HG03378 (cell line): ENCODE measurements around the gene OR2S2.
A peak's percentile ranks its signal among the peaks of the same experiment; 100 is the strongest.
"Not testable (repeated sequence)": the region's sequence is repeated elsewhere in the genome, so short reads cannot be mapped to it uniquely, and the experiment has no call there.

Source experiments
- ATAC-seq: cut with Tn5 transposase; IDR thresholded peaks from one replicate; pipeline ENCODE4 v1.9.1; 2021; ENCODE audit warnings: mild to moderate bottlenecking, moderate library complexity; ENCODE audit not compliant: unreplicated experiment

The OR2S2 gene, protein sequence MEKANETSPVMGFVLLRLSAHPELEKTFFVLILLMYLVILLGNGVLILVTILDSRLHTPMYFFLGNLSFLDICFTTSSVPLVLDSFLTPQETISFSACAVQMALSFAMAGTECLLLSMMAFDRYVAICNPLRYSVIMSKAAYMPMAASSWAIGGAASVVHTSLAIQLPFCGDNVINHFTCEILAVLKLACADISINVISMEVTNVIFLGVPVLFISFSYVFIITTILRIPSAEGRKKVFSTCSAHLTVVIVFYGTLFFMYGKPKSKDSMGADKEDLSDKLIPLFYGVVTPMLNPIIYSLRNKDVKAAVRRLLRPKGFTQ

DNA sequence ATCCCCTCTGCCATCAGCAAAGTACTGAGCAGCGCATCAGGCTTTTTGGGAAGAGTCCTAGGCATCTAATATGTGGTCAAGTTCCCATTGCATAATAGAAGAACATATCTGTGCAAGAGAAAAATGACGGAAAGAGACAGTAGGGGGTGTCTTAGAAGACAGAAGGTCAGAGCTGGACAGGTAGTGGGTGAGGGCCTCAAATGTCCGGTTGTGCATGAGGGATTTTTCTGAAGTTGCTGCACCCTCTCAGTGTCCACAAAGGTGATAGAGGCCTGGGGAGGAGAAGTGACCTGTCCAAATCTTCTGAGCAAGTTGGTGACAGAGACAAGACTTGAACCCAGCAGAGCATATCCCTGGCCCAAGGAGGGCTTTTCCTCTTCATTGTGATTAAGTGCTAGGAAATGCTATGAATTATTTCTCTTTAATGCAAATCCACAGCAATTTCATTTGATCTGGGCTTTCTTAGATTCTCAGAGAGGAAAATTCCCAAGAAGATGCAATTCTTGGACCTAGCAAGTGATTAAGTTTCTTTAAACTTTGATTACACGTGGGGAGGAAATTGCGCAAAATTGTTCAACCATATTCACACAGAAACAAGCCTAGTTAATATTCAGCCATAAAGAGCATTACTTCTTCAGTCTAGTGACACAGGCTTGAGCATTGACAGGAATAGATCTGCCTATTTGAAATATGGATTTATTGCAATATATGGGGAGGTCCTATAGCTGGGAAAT is at the start of gene OR2S2:
TSS of gene OR2S2 (minus strand) at position 51 of the 734 bp plus-strand sequence. CDS start 56 bp downstream, outside the sequence.
- no peak for ATAC-seq

DNA sequence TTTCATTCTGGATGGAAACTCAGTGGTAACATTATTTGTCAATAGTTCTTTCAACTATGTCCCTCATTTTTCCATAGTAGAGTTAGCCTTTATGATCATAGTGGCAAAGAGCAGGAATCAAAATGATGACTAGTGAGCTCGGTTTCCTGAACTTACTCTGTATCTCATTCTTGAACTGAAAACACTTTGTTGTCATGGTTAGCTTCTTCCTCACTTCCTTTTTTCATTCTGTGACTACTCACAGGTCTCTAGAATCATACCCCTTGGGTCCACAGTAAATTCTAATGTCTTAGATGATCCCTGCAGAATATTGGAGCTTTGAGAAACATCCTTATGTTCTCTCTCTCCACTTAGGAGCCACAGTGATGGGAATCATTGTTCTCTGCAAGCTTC is 49.4 kb upstream of the OR2S2 start:
- ATAC-seq: peak; percentile 69

DNA sequence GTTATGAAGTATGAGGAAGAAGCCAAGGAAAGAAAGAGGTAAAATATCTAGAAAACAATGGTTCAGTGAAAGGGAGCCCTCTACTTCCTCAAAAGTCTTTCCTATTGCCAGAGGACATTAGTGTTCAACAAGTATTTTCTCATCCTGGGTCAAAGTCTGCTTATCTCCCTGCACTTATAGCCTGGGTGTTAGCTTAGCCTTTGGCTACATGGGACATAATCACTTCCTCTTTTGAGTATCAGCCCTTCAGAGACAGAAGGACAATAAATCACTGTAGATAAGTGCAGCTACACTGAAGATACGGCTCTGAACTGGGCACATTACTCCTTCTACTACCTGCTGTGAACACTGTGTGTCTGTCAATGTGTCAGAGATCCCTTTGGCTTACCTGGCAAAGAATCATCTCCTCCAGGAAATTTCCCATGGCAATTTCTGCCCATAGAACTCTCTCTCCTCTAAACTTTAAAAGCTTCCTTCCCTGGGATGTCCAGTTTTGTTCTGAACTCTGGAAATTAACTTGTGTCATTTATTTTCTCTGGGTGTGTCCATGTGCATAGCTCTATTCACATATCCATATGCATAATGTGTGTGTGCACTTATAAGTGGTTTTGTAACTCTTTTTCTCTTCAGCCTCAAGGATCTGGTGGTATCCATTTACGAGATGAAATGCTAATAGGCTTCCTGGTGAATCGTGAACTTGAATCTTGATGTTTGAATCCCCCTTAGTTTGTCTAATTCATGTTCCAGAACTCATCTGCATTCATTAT is 48.8 kb upstream of the OR2S2 start:
- no peak for ATAC-seq

DNA sequence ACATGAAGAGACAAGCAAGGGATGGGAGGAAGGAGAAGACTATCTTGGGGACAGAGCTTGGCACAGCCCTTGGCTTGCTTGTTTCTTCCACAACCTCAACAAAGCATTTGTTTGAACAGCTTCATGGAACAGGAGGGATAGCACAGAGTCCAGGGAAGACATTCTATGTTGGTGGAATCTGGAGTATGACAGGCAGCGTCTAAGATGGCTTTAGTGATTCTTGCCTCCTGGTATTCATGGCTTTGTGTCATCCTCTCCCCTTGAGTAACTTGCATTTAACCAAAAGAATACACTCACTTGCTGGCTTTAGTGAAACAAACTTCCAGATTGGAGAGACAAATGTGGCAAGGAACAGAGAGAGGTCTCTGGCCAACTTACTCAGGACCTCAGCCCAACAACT is 47.9 kb upstream of the OR2S2 start:
- ATAC-seq: no peak

DNA sequence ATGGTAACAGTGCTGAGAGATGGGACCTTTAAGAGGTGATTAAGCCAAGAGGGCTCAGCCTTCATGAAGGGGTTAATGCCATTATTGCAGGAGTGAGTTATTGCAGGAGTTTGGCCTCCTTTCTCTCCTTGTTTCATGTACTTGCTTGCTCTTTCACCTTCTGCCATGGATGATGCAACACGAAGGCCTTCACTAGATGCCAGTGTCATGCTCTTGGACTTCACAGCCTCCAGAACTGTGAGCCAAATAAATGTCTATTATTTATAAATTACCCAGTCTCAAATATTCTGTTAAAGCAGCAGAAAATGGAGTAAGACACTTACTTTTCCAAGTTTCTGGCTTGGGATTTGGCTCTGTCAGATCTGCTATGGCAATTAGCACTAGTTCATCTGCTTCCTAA is 40.4 kb upstream of the OR2S2 start:
- ATAC-seq: no peak

DNA sequence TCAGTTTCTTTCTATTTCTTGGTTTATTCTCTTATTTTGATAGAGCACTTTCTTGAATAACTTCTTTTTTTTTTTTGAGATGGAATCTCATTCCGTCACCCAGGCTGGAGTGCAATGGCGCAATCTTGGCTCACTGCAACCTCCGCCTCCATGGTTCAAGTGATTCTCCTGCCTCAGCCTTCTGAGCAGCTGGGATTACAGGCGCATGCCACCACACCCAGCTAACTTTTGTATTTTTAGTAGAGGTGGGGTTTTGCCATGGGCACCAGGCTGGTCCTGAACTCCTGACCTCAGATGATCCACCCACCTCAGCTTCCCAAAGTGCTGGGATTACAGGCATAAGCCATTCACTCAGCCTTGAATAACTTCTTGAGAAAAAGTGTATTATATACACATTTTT is 39.1 kb upstream of the OR2S2 start:
- not testable (repeated sequence) for ATAC-seq

DNA sequence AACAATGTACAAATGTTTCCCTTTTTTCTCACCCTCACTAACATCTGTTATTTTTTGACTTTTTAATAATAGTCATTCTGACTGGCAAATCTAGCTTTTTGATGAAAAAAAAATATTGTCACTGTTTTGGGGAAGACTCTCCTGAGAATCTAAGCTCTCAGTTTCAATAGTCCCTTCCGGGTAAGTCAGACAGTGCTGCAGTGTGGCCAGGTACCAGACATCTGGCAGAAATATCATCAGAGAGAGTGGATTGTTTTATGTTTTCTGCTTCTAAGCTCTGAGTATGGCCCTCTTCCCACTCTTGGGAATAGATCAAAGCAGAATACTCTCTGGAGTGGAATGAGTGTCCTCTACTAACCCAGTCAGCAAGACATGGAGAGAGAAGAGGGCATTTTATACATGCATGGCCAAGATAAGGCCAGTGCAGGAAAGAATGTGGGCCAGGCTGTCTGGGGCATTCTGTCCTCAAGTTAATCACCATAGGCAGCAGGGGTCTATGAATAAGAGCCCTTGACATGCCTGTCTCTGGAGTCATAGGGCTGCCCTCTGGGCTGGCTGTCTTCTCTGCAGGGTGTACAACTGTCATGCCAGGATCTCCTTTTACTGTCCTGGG is 38.5 kb upstream of the OR2S2 start:
- no peak for ATAC-seq

DNA sequence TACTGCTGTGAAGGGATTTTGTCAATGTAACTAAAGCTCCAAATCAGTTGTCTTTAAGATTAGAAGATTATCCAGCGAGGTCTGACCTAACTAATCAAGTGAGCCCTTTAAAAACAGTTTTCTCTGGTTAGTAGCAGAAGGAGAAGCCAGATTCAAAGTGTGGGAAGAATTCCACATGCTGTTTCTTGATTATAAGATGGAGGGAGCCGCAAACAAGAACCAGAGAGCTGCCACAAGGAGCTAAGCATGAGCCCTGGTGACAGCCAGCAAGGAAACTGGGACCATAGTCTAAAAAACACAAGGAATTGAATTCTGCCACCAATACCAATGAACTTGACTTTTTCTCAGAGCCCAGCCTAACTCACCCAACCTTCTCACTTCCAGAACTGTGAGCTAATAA is 37.0 kb upstream of the OR2S2 start:
- ATAC-seq: no peak

DNA sequence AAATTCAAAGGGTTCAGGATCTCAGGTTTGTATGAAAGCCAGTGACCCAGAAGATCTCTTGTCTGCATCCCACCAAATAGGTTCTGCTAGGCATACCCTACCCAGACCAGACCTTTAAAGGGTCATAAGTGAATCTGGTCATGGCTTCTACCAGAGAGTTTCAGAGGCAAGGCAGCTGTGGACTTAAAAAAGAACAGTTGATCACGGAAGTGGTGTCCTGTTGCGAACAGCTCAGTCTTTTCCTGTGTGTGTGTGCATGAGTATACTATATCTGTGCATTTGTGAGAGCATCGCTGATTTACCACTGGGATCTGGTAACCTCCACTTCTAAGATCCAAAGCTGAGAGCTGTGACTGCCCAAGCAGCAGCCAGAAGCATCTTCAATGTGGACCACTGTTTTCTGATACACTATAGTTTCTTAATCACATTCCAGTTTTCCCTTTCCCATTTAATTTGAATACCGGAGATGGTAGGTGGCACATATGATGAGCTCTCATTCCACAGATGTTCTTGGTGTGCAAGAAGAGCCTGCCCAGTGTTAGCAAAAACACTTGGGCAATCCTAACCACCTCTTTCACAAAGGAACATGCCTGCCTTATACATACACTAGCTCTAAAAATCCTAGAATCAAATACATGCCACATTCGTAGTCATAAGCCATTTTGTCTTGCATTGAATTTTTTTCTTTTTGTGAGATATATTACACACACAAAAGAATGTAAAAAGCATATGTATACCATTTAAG is 36.2 kb upstream of the OR2S2 start:
- no peak for ATAC-seq

DNA sequence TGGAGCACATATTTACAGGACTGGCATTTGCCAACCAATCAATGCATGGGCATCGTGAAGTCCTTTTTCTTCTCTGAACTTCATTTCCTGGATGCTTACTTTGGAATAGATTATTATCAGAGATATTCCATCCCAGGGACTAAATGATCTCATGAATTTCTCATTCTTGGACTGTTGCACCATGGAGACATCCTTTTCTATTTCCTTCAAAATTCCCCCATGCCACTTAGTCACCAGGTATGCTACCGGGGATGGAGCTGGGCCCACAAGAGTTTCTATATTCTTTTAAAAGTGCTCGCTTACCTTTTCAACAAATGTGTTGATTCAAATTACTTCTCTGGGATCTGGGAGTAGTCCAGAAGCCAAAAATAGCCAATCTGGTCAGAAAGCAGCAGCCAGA is 35.2 kb upstream of the OR2S2 start:
- not testable (repeated sequence) for ATAC-seq

DNA sequence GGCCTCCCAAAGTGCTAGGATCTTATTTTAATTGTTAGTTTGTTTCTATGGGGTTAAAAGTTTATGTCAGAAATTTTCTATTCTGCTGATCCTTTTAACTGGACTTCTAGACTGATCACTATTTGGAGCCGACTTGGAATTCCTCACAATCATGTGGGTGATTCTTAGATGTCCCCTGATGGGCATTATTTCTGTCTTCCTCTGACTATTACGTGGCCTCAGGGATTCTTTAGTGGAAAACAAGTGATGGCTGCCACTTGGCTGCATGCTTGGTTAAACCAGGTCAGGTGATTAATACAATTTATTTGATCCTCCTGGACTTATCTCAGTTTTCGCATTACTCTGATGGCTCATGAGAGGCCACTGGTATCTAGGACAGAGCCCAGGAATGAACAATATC is 32.2 kb upstream of the OR2S2 start:
- no peak for ATAC-seq

DNA sequence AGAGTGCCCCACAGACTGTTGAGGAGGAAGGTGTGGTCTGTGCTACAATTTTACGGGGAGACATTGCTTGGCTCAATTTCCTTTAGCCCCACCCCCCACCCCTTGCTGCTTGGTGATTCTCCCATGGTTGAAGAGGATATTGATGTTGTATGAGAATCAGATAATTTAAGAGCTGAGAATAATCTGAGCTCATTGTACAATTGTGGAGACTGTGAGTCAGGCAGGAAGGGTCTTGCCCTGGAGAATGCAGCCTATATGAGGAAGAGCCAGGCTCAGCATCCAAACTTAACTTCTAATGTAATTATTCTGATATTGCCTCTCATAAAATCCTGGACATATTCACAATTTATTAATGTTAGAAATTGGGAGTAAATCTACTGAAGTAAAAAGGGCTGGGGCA is 26.1 kb upstream of the OR2S2 start:
- ATAC-seq: no peak

DNA sequence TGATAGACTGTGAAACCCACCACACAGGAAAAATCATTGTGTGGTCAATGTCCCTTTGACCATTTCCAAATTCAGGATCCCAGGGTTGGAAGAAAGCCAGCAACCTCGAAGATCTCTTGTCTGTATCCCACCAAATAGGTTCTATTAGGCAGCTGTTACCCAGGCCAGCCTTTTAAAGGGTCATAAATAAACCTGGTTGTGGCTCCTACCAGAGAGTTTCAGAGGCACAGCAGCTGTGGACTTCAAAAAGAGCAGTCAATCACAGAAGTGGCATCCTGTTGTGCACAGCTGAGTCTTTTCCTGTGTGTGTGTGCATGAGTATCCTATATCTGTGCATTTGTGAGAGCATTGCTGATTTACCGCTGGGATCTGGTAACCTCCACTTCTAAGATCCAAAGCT is 23.7 kb upstream of the OR2S2 start:
- ATAC-seq: no peak

DNA sequence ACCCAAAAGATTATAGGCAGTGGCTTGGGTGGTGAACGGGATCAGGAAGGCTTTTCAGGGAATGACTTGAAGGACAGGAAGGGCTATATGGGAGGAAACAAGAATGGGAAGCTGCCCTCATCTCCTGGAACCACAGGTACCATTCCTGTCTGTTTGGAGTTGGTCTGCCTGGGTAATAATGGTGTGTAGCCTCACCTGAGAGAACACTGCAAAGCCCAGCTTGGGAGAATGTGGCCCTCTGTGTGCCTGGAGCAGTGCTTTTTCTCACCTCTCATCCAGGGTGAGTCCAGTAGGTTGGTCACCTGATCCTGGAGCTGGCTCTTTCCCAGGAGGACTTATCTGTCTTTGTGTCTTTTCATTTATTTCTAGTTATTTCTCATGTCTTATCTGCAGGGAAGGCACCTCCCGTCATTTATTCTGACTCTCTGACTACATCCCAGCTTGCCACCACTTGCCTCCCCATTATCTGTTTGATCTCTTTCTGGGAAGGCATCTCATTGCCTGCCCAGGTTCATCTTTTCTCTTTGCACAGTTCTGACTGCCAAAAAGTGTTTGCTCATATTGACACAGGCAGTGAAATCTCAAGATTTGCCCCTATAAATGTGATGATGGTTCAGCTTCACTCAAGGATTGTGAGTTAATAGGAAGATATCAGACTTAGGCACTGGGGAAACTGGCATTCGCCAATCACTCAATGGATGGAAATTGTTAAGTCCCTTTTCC is 22.5 kb upstream of the OR2S2 start:
- no peak for ATAC-seq

DNA sequence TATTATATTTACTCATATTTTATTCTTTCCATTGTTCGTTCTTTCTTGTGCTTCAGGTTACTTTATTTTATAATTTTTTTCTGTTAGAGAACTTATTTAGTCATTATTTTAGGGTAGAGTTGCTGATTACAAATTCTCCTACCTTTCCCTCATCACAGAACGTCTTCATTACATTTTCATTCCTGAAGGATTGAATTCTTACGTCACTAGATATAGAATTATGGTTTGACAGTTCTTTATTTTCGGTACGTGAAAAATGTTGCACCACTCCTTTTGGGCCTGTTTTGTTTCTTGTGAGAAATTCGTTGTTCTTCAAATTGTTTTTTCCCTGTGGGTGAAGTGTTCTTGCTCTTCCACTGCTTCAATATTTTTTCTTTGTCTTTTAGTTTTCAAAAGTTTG is 20.8 kb upstream of the OR2S2 start:
- ATAC-seq: no peak

DNA sequence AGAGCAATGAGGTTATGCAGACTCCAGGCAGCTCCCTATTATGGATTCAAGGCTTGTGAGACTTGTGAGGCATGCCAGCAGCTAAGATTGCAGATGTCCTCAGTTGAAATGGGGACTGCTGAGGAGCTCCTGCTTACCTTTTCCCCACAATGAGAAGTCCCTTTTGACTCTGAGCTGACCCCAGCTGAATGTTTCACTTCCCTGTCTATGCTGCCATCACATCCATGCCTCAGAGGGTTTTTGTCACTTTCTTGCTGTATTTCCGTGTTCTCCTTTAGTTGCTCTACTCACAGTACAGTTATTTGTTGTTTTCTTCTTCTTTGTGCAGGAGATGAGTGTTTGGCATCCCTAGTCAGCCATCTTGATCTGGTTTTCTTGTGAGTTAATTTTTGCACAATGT is 18.8 kb upstream of the OR2S2 start:
- no peak for ATAC-seq

DNA sequence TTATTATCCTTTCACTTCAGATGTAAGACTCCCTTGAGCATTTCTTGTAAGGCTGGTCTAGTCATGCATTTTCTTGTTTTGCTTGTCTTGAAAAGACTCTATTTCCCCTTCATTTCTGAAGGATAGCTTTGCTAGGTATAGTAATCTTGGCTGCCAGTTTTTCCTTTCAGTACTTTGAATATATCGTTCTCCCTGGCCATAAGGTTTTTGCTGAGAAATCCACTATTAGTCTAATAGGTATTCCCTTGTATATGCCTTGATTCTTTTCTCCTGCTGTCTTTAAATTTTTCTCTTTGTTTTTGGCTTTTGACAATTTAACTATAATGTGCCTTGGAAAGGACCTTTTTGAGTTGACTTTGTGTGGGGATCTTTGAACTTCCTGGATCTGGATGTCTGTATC is 16.8 kb upstream of the OR2S2 start:
- no peak for ATAC-seq

DNA sequence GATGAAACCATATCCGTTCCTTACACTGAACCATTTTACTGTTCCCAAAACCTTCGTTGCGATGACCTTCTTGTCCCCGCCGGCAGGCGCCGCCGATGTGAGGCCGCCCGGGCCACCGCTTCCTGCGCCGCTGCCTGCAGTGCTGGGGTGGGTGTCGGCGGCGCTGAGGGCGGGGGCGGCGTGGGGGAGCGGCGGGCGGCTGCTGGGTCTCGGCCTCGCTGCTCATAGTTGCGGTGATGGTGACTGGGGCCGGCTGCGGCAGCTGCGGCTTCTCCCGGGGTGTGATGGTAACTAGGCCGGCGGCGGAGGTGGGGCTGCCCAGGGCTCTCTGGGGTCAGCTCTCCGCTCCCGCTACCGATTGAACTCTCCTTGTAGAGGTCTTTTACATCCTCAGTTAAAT is 14.1 kb upstream of the OR2S2 start:
- no peak for ATAC-seq

DNA sequence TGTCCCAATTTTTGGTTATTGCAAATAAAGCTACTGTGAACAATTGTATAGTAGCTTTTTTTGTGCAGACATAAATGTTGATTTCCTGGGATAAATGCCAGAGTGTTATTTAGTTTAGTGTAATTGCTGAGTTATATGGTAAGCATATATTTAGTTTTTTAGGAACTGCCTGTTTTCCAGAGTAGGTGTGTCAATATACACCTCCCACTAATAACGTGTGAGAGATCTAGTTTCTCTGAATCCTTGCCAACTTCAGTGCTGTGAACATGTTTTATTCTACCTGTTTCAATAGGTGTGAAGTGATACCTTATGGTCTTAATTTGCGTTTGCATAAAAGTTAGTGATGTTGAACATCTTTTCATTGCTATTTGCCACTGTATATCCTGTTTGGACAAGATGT is 9.1 kb upstream of the OR2S2 start:
- no peak for ATAC-seq

DNA sequence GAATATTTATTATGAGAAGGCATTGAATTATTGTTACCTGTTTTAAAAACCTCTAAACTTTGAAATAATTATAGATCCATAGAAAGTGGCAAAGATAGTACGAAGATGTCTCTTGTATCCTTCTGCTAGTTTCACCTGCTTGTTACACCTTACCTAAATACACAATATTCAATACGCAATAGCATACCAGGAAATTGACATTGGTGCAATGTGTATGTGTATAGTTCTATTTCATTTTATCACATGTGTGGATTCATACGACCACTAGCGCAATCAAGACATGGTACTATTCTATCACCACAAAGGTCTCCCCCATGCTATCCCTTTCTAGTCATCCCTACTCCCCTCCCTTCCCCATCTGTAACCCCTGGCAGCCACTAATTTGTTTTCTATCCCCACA is 8.5 kb upstream of the OR2S2 start:
- no peak for ATAC-seq
